ENCODE measurements around the gene ZDHHC3. TPM values are rescaled to one million over a fixed set of nuclear protein-coding genes. Genes with fewer than 3 reads are reported as not detected.

The ZDHHC3 gene
- total and polyA plus RNA-seq, 9 donors, result 28.6 to 81.2 (median 46.2) TPM

DNA sequence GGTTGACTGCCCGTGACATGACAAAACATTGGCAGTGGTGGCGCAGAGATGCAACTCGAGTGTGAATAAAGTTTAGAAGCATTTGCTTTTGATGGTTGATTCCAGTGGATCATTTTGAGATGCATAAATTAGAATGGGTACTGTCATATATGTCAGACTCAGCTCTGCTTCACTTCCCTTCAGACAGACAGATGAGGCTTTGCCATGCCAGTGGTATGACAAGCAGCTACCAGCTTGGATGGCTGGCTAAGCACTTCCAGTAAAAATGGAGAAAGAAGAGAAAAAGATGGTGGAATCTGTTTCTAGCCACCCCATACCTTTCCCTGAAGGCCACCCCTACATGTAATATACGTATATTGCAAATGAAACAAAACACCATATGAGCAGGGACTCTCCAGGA is 36.6 kb upstream of the ZDHHC3 start:
- no peaks in the 10 kb centered on the region for H3K9me3 ChIP-seq
- no peak for DNase-seq
- H3K4me1 ChIP-seq (ENCODE audit: insufficient read depth), result peaks cover 26% of the 10 kb centered on the region
- H3K36me3 ChIP-seq, result no peaks in the 10 kb centered on the region
- TF ChIP-seq CTCF (IDR thresholded peaks at IDR 0.05) (no peak), POLR2A (IDR thresholded peaks at IDR 0.05) (no peak), EP300 (IDR thresholded peaks at IDR 0.05) (no peak)
- H3K27ac ChIP-seq, result peak overlapping the region in 1 of 2 donors; percentile 69
- WGBS, 3 donors, result 67 to 73% (median 70%) methylated on average over 4 of the region's 4 CpGs
- intact Hi-C loops (cut with DNase I), result no loop called here
- H3K4me3 ChIP-seq, result no peak overlapping the region
- no peaks in the 10 kb centered on the region for H3K27me3 ChIP-seq

DNA sequence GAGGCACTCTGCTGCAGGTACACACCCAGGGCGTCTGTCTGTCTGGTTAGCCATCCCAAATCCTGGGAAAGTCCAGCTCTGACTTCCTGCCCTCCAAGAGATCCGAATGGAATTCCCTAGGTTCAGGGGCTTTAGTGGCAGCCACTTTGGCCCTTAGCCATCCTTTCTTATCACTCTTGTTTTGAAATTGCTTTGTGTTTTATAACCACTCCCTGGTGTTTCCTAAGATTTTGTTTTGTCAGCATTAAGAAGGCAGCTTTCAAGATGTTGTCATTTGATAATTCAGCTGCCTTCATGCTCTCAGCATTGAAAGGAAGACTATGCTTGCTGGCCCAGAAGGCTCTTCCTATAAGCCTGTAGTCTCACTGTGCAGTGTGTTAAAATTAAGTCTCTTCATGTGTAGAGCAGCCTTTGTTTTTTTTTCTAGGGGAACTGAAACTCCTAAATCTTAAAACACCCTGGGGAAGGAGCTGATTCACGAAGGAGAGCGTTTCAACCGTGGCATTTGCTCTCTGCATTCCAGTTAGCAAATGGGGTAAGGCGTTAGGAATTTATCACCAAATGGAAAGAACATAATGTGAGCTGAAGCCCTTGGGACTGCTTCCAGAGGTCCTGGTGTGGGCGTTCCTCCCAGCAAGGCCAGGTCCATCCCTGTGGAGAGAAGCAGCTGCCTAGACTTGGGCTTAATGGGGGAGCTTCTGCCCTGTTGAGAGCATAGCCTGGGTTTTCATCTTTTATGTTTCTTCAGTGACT is 36.0 kb upstream of the ZDHHC3 start:
- Histone ChIP-seq H3K9me3 (no peaks in the 10 kb centered on the region), H3K4me1 (ENCODE audit: insufficient read depth) (peaks cover 24% of the 10 kb centered on the region), H3K27ac (peak overlapping the region; percentile 2 to 69), H3K4me3 (no peak overlapping the region), H3K27me3 (no peaks in the 10 kb centered on the region), H3K36me3 (no peaks in the 10 kb centered on the region)
- DNase-seq, result peak; percentile 75 to 88 (median 82)
- intact Hi-C loops (cut with DNase I), result no loop called here
- 1 to 3% (median 2%) methylated on average over 7 of the region's 7 CpGs for WGBS, 3 donors
- TF ChIP-seq CTCF (IDR thresholded peaks at IDR 0.05), result no peak
- no peak for TF ChIP-seq EP300 (IDR thresholded peaks at IDR 0.05)
- no peak for TF ChIP-seq POLR2A (IDR thresholded peaks at IDR 0.05)

DNA sequence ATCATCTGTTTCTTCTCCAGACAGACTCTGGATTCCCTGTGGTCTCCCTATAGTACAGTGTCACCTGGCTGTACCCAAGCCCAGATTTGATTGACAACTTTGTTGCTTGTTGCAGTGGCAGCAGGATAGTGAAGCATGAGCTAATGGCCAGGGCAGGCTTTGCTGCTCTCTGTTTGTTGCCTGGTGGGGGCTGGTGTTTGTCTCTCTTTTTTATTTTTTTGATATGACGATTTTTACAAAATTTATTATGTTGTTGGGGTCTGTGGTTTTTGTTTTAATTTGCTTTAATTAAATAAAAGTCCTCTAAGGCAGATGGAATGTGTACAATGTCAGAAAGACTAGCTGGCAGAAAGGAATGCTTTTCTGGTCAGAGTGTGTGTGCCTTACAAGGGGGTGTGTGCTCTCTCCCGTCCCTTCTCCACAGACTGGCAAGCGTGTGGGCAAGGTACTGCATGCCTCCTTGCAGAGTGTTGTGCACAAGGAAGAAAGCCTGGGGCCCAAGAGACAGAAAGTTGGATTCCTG is 34.9 kb upstream of the ZDHHC3 start:
- Histone ChIP-seq H3K27ac (peak overlapping the region; percentile 31 to 69), H3K4me1 (ENCODE audit: insufficient read depth) (peaks cover 21% of the 10 kb centered on the region), H3K9me3 (no peaks in the 10 kb centered on the region), H3K4me3 (no peak overlapping the region), H3K27me3 (no peaks in the 10 kb centered on the region), H3K36me3 (no peaks in the 10 kb centered on the region)
- intact Hi-C loops (cut with DNase I), result no loop called here
- WGBS, 3 donors, result 11 to 16% (median 11%) methylated on average over 3 of the region's 3 CpGs
- no peak for DNase-seq
- TF ChIP-seq EP300 (IDR thresholded peaks at IDR 0.05), result no peak
- TF ChIP-seq POLR2A (IDR thresholded peaks at IDR 0.05), result no peak
- no peak for TF ChIP-seq CTCF (IDR thresholded peaks at IDR 0.05)

- H3K27ac ChIP-seq, result peak overlapping the region in 1 of 2 donors; percentile 0
- TF ChIP-seq EP300 (IDR thresholded peaks at IDR 0.05) (no peak), CTCF (IDR thresholded peaks at IDR 0.05) (no peak), POLR2A (IDR thresholded peaks at IDR 0.05) (no peak)
- H3K4me1 ChIP-seq (ENCODE audit: insufficient read depth), result peaks cover 21% of the 10 kb centered on the region
- H3K27me3 ChIP-seq, result no peaks in the 10 kb centered on the region
- H3K4me3 ChIP-seq, result no peak overlapping the region
- WGBS, 3 donors, result 94 to 100% (median 98%) methylated on average over 1 of the region's 1 CpG
- H3K9me3 ChIP-seq, result no peaks in the 10 kb centered on the region
- H3K36me3 ChIP-seq, result no peaks in the 10 kb centered on the region
- intact Hi-C loops (cut with DNase I), result no loop called here
- no peak for DNase-seq
These were observed 33.9 kb upstream of the ZDHHC3 start for GRCh38 chr3:45009868-45010267.
